Body of pancreas (tissue), 4 donors: Measurements from ENCODE around the gene PSEN1.

Experiments used
- CTCF ChIP-seq, 7 experiments: fragments of 450-650 bp in 4 of 7; fragments of 200-600 bp in 3 of 7; sonication (generic) in 3 of 7; IDR thresholded peaks; one replicate each; pipeline ENCODE4 v1.5.1; 2016 to 2019; ENCODE audit warnings: antibody characterized with exemption in 7 of 7
- POLR2A ChIP-seq, 3 donors: fragments of 450-650 bp; IDR thresholded peaks; one replicate each; pipeline ENCODE4 v1.6.1; 2016; ENCODE audit warnings: antibody characterized with exemption in 3 of 3, mild to moderate bottlenecking in 2 of 3

GRCh38 chr14:73231981-73232851 lies 95.9 kb downstream of the PSEN1 start:
- TF ChIP-seq CTCF (IDR thresholded peaks at IDR 0.05) (peak in 1 of 7 experiments; percentile 5), POLR2A (IDR thresholded peaks at IDR 0.05) (no peak)
